AG04450 (cell line): ENCODE measurements around the gene WFDC9. TPM values are rescaled to one million over a fixed set of nuclear protein-coding genes. Genes with fewer than 3 reads are reported as not detected.
"Not testable (repeated sequence)": the region's sequence is repeated elsewhere in the genome, so short reads cannot be mapped to it uniquely, and the experiment has no call there.

ENCODE experiments used
- CTCF ChIA-PET: fragments of 300-600, 350-600 bp; formaldehyde crosslinking; extraction: SDS; loops from one replicate; lab custom pipeline; 2022; ENCODE audit warnings: antibody characterized with exemption, inconsistent platforms; lab: Charles Lee
- POLR2A ChIA-PET: fragments of 350-600 bp; formaldehyde crosslinking; extraction: SDS; loops from one replicate; lab custom pipeline; 2021; ENCODE audit warnings: antibody characterized with exemption, inconsistent platforms; lab: Yijun Ruan, JAX
- DNase-seq: peaks from one replicate; pipeline ENCODE4 v3.0.0-alpha.2; 2011; ENCODE audit warnings: low read depth, low spot score
- H3K27ac ChIP-seq: one replicate; pipeline ENCODE4 v1.5.1; 2012; ENCODE audit warnings: low read depth, low read length, control low read depth
- H3K27me3 ChIP-seq: one replicate; pipeline ENCODE4 v1.6.0; 2012; ENCODE audit warnings: low read length; ENCODE audit not compliant: control insufficient read depth, insufficient read depth
- H3K4me3 ChIP-seq: 2 replicates; pipeline ENCODE4 v1.5.1; 2011; ENCODE audit warnings: mild to moderate bottlenecking, low read depth, low read length, control low read depth
- H3K9me3 ChIP-seq: 2 replicates; pipeline ENCODE4 v1.5.1; 2012; ENCODE audit warnings: low read length; ENCODE audit not compliant: control insufficient read depth, insufficient read depth
- CTCF ChIP-seq: IDR thresholded peaks from 2 replicates; pipeline ENCODE4 v1.5.1; 2011; ENCODE audit warnings: low read depth, low read length, control low read depth, inconsistent platforms
- polyA plus RNA-seq: library from polyadenylated mRNA; depleted of rRNA; stranded (reverse); fragments of >200 nt; gene quantifications from 2 replicates; pipeline ENCODE4 v1.2.3, GENCODE V29; 2011; rRNA removed
- small RNA-seq: library from RNA; depleted of rRNA; stranded (forward); fragments of <200 nt; gene quantifications from one replicate; pipeline ENCODE3, GENCODE V24; 2012; ENCODE audit warnings: low read depth; ENCODE audit not compliant: insufficient read length

The WFDC9 gene
- polyA plus RNA-seq, 1 experiment, result not detected

- TF ChIP-seq CTCF, result no peak
- ChIA-PET POLR2A (no interaction called here), CTCF (no interaction called here)
Measured at GRCh38 chr20:45575931-45576330, 55.2 kb downstream of the WFDC9 start.

GRCh38 chr20:45569650-45570049 is 61.4 kb downstream of the WFDC9 start:
- H3K9me3 ChIP-seq, H3K4me3 ChIP-seq, H3K27ac ChIP-seq, CTCF ChIA-PET, DNase-seq, POLR2A ChIA-PET, H3K27me3 ChIP-seq: not testable (repeated sequence)

More at GRCh38 chr20:45575931-45576330, 55.2 kb downstream of the WFDC9 start:
- H3K27me3 ChIP-seq, result no peaks in the 10 kb centered on the region
- H3K27ac ChIP-seq, result no peak overlapping the region
- no peaks in the 10 kb centered on the region for H3K9me3 ChIP-seq
- H3K4me3 ChIP-seq, result no peak overlapping the region
- no peak for DNase-seq

GRCh38 chr20:45564760-45565276 is 66.3 kb downstream of the WFDC9 start:
- Histone ChIP-seq H3K27me3 (no peaks in the 10 kb centered on the region), H3K9me3 (no peaks in the 10 kb centered on the region), H3K4me3 (no peak overlapping the region), H3K27ac (no peak overlapping the region)
- TF ChIP-seq CTCF, result no peak
- ChIA-PET CTCF (no interaction called here), POLR2A (no interaction called here)
- no peak for DNase-seq

Small RNA genes lying within 50 kb of the gene (small RNA-seq; reads per million reads assigned to genes)
- gene RNA5SP485, result not detected

Other genes with a start within 250 kb of the WFDC9 start
- 12.8 and 13.8 TPM in 2 replicates for gene DBNDD2, start 223.0 kb downstream of the WFDC9 start, polyA plus RNA-seq
- gene PIGT, start 215.1 kb downstream of the WFDC9 start, polyA plus RNA-seq, result 114 and 140 TPM in 2 replicates
- not detected in 2 replicates for gene WFDC2, start 161.5 kb downstream of the WFDC9 start, polyA plus RNA-seq
- gene SPINT3, start 115.7 kb downstream of the WFDC9 start, polyA plus RNA-seq, result not detected in 2 replicates
- not detected in 2 replicates for gene WFDC6, start 91.8 kb downstream of the WFDC9 start, polyA plus RNA-seq
- gene EPPIN, start 83.9 kb downstream of the WFDC9 start, polyA plus RNA-seq, result not detected in 2 replicates
- not detected in 2 replicates for gene WFDC8, start 52.0 kb downstream of the WFDC9 start, polyA plus RNA-seq
- gene WFDC10A, start 1.5 kb downstream of the WFDC9 start, polyA plus RNA-seq, result not detected in 2 replicates
- not detected in 2 replicates for gene WFDC11, start 39.0 kb upstream of the WFDC9 start, polyA plus RNA-seq
- gene WFDC13, start 70.8 kb upstream of the WFDC9 start, polyA plus RNA-seq, result not detected in 2 replicates
- gene WFDC10B, start 73.7 kb upstream of the WFDC9 start, polyA plus RNA-seq, result 0.29 TPM in 1 of 2 replicates, not detected in the other
- not detected in 2 replicates for gene SPINT4, start 91.1 kb upstream of the WFDC9 start, polyA plus RNA-seq
- 0.30 TPM in 1 of 2 replicates, not detected in the other for gene WFDC3, start 160.6 kb upstream of the WFDC9 start, polyA plus RNA-seq
- 43.9 and 45.3 TPM in 2 replicates for gene DNTTIP1, start 160.7 kb upstream of the WFDC9 start, polyA plus RNA-seq
- 25.3 and 27.8 TPM in 2 replicates for gene UBE2C, start 181.4 kb upstream of the WFDC9 start, polyA plus RNA-seq
- gene TNNC2, start 196.0 kb upstream of the WFDC9 start, polyA plus RNA-seq, result 0.38 and 0.45 TPM in 2 replicates
- gene SNX21, start 202.5 kb upstream of the WFDC9 start, polyA plus RNA-seq, result 9.2 and 11.5 TPM in 2 replicates
- gene ACOT8, start 226.1 kb upstream of the WFDC9 start, polyA plus RNA-seq, result 27.0 and 37.7 TPM in 2 replicates
- gene ZSWIM3, start 226.3 kb upstream of the WFDC9 start, polyA plus RNA-seq, result 4.5 and 4.6 TPM in 2 replicates
- gene ZSWIM1, start 249.9 kb upstream of the WFDC9 start, polyA plus RNA-seq, result 5.3 and 6.5 TPM in 2 replicates